Measurements from ENCODE around the gene PARP3.
"Not testable (repeated sequence)": the region's sequence is repeated elsewhere in the genome, so short reads cannot be mapped to it uniquely, and the experiment has no call there.

PARP3 gene

DNA sequence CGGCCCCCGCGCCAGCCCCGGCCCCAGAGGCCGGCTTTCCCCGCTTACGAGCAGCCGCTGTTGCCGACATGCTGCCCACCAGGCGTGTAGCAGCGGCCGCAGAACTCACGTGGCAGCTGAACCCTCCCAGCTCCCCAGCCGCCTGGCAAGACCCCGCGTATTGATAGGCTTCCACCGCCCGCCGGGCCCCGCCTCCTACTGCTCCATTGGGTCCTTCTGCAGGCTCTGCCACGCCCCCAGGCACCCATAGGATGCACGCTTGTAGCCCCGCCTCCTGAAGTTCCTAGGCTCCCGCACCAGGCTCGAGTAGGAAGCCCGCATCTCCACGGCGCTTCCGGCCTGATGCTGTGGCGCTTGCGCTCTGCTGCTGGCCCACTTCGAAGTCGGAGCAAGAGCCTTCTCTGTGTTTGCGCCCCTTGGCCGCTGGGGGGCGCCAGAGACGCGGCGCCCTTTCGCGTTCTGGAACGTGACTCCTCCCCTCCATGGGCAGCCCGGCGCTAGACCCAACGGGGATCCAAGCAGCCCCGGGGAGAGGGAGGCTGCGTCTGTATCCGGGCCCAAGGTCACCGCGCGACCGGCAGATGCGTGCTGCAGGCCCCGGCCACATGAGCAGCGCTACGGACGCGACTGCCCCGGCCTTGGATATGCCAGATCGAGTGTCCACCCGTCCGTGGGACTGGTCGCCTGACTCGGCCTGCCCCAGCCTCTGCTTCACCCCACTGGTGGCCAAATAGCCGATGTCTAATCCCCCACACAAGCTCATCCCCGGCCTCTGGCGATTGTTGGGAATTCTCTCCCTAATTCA, at the start of gene PARP3, which contains the start of gene RRP9:
Gene PARP3 (plus strand): TSS at position 566 of the 805 bp plus-strand sequence. CDS start 993 bp downstream, outside the sequence.
Gene RRP9 (minus strand): TSS at position 107 of the 805 bp plus-strand sequence. CDS start 37 bp downstream, at position 70.
- peak; percentile 100 for DNase-seq

DNA sequence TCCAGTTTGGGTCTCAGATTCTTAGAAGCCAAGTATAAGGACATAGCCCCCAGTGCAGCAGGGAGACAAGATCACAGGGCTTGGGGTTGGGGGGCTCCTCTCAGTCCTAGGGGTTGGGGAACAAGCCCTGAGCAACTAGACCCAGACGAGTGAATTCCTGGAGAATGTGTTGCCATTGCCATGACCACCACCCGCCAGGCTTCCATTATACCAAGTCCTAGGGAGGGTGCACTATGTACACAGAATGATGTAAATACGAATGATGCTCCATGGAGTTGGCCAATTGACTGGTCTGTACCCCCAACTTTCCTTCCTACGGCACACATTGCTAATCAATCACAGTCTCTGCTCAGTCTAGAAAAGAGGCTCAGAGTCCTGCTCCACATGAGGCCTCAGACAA, 47.8 kb upstream of the PARP3 start:
- DNase-seq, result no peak

DNA sequence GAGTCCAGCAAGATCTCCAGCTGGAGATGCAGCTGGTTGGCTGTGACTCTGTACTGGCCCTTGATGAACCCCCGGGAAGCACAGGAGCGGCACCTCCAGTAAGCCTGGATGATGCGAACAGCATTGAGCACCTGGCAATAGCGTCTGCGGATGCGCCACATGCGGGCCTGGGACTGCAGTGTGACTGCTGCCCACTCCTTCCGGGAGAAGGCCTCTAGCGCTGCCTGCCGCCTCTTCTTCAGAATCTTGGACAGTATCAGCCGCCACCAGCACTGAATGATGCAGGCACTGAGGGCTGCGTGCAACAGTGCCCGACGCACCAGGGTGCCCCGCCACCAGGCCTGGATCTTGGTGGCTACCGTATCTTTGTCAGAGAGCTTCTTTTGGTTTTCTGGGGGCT, 47.2 kb upstream of the PARP3 start:
- no peak for DNase-seq

DNA sequence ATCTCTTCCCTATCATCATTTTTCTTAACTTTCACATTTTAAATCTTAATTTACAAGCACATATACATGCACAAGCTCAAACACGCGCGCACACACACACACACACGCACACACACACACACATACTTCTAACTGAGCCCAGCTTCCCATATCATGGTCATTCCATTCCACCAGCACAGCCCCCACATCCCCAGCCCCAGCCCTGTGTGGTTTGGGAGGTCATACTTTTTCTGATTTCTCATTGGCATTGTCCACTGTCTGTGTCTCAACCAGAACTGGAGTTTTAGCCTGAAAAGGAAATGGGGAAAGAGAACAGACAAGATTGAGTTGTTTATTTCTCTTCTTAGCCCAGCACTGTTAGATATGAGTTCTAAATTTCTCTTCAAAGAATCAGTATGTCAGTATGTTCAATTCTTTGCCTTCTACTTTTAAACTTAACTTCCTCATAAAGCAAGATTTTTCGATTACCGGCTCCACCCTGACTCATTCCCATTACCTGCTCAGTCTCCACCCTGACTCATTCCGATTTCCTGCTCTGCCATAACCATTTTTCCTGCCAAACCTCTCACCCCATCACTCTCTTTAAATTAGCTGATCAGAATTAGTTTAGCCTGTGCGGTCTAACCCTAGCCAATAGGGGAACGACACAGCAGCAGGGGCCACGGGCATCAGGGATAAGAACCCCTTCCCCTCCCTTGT, 45.4 kb upstream of the PARP3 start:
- DNase-seq, result no peak

DNA sequence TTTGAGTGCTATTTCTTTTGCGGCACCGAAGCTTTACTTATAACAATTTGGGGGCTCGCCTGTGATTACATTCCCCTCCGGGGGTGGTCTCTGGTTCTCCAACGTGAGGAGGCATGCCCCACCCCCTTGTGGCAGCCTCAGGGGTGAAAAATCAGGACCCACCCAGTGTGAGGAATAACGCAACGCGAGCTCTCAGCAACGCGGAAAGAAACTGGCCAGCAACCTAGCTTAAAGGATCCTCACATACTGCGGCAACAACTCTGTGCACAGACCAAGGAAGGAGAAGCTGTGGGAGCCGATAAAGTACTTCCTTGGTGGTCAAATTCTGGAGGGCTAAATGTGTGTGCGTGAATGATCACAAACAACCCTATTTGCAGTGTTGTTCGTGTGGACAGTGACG, 44.8 kb upstream of the PARP3 start:
- no peak for DNase-seq

DNA sequence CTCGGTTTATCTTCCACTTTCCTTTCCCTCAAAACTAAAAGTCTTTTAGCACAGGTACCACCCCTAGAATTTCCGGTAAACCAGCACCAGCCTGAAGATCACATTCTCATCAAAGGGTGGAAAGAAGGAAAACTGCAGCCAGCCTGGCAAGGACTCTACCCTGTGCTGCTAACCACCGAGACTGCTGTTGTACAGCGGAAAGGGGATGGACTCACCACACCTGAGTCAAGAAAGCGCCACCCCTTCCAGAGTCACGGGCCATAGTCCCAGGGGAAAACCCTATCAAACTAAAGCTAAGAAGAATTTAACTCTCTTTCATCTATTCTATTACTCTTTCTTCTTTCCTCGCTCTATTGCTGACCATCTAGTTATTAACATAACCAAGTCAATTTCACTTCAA, 42.1 kb upstream of the PARP3 start:
- DNase-seq, result not testable (repeated sequence)

DNA sequence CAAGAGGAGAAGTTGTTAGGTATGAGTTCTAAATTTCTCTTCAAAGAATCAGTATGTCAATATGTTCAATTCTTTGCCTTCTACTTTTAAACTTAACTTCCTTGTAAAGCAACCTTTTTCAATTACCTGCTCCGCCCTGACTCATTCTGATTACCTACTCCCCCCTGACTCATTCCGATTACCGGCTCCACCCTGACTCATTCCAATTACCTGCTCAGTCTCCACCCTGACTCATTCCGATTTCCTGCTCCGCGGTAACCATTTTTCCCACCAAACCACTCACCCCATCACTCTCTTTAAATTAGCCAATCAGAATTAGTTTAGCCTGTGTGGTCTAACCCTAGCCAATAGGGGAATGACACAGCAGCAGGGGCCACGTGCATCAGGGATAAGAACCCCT, 39.8 kb upstream of the PARP3 start:
- DNase-seq, result not testable (repeated sequence)

DNA sequence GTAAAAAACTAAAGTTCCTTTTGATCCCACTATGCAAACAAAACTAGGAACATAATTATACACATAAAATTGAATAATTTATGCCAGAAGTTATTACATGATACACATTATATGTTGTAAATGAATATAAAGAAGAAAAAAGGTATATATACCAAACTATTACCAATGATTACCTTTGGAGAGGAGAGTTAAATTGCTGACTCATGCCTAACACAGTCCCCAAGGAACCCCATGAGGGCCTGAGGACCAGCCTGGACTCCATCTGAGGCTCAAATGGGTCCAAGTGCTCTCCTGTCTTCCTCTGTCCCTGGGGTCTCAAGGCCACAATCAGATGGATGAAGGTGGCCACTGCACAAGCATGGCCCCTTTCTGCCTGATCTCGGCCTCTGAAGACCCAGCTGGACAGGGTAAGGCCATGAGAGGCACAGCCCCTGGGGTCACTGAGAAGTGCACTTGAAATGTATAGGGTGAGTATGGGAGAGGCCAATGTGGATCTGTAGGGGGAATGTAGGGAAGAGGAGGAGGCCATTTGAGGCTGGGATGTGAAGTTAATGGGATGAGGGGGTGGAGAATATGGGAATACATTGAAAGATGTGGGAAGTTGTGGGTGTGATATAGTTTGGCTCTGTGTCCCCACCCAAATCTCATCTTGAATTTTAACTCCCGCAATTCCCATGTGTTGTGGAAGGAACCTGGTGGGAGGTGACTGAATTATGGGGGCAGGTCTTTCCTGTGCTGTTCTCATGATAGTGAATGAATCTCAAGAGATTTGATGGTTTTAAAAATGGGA, 37.9 kb upstream of the PARP3 start:
- DNase-seq, result no peak

DNA sequence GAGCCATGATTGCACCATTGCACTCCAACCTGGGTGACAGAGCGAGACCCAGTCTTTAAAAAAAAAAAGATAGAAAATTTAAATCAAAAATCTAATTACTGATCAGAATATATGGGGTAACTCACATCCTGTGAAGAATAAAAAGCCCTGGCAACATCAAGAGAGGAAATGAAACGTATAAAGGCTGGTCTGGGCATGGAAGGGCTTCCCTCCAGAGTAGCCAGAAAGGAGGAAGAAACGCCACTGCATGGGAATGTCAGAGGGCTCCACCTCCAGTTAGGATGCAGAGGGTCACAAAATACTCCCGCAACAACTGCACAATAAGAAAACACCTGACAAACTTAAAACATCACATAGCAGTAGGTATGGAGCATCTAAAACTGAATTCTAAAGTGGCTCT, 34.1 kb upstream of the PARP3 start:
- DNase-seq, result no peak

DNA sequence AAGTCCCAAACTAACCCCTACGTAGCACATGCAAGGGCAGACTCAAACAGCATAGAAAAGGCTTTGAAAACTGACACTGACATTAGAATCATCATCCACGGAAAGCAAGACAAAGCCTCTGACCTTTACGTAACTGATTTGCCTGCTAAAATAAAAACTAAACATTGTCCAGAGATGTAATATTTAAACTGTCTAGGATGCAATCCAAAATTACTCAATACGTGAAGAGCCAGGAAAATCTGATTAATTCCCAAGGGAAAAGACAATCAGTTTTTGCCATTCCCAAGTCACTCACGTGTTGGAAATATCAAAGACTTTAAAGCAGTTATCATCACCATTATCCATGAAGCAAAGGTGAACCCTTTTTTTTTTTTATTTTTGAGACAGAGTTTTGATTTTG, 25.7 kb upstream of the PARP3 start:
- no peak for DNase-seq

DNA sequence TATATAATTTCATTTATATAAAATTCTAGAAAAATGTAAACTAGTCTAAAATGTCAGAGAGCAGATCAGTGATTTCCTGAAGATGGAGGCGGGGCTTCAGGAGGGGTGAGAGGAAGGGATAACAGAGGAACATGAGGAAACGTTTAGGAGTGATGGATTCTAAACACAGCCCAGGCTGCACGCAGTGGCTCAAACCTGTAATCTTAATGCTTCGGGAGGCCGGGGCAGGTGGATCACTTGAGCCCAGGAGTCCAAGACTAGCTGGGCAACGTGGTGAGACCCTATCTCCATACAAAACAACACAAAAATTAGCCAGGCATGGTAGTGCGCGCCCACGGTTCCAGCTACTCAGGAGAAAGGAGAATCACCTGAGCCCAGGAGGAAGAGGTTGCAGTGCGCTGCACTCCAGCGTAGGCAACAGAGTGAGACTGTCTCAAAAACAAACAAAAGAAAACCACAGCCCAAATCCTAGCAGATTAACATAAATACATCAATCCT, 21.0 kb upstream of the PARP3 start:
- no peak for DNase-seq

DNA sequence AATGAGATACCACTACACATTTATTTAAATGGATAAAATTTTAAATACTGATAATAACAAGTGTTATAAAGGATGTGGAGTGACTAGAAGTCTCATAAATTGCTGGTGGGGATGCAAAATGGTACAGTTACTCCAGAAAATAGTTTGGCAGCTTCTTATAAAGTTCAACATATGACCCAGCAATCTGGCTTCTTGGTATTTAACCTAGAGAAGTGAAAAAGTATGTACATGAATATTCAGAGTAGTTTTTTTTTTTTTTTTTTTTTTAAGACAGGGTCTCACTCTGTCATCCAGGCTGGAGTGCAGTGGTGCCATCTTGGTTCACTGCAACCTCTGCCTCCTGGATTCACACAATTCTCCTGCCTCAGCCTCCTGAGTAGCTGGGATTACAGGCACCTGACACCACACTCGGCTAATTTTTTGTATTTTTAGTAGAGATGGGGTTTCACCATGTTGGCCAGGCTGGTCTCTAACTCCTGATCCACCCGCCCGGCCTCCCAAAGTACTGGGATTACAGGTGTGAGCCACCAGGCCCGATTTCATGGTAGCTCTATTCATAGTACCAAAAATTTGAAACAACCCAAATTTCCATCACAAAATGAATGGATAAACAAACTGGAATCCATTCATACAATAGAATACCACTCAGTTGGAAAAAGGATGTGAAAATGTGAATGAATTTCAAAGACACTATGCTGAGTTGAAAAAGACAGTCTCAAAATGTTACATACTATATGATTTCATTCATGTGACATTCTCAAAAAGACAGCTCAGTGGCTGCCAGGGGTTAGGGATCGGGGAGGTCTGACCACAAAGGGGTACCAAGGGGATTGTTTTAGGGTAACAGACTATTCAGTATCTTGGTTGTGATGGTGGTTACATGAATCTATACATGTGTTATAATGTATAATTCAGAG, 14.8 kb upstream of the PARP3 start:
- DNase-seq, result no peak

DNA sequence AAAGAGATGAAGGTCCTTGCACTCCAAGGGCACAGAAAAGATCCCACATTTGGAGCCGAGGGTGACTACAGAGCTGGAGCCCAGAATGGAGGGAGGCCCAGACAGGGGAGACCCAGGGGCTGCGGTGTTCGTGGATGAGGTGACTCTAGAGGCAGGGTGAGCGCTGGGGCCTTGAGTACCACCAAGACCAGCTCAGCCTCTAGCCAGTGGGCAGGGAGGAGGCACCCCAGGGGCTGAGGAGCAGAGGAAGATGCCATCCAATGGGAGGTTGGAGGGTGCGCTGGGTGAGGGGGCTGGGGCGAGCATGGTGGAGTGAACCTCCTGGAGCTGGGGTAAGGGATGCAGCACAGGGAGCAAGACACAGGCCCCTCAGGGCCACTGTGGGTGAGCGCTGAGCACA, 13.7 kb upstream of the PARP3 start:
- no peak for DNase-seq

DNA sequence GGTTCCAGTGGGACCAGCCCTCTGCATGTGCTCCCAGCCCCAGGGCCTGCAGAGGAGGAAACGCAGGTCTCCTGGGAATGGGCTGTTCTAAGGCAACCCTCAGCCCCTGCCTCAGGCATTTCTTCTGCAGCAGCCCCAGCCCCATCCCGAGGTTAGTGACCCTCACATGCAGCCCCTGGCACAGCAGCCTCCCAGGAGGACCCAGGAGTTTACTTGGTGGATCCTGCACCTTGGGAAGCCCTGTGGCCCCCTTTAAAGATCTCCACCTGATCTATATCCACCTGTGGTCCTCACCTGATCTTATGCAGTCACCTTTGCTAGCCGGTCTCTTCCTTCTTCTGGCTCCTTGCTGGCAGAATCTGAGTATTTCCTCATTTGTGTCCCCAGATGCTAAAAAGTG, 13.2 kb upstream of the PARP3 start:
- DNase-seq, result not testable (repeated sequence)

DNA sequence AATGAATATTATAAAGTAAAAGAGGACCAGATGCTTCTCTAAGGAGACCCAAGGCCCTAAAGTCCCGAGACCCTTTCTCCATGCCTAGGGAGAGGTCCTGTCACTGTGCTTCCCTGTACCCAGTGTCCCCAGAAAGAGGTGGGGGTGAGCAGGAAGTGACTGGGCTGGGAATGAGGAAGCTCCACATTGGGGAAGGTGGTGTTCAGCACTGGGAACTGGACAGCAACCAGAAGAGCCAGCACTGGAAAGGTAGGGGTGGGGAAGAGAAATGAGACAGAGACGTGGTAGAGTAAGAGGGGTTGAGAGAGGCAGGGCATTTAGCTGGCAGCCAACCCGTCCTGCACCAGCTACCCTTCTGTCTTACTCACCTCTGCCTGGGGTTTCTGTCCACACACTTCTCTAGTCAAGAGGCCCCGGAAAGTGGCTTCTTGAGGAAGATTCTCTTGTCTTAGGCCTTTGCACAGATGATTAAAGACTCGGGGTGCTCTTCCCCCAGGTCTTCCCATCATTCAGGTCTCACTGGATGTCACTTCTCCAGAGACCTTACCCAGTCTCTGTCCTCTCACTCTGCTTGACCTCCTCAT, 12.7 kb upstream of the PARP3 start:
- peak; percentile 9 for DNase-seq

DNA sequence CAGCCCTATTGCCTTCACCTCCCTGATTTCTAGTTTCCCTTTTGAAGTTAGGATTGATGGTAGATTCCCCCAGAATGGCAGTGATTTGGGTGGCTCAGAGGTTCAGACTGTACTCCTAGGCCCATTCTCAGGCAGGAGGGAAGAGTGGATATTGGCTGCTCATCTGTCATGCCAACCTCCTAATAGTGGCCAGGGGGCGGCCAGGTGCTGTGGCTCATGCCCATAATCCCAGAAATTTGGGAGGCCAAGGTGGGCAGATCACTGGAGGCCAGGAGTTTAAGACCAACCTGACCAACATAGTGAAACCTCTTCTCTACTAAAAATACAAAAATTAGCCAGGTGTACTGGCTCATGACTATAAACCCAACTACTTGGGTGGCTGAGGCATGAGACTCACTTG, 11.7 kb upstream of the PARP3 start:
- no peak for DNase-seq

DNA sequence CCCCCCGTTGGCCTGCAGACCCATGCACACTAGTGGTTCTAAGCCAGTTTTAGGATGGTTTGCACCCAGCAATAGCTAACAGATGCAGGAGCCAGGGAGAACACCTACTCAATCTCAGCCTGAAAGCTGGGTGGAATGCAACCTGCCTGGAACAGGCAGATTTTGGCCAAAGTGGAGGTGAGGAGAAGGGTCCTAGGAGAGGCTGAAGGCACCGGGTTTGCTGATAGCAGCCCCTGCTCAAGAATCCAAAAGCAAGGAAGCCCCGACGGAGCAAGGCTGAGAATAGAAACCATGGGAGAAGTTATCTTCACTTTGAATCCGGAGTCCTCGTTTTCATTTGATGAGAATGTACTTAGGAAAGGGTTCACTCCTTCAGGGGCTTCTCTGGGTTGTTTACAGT, 10.4 kb upstream of the PARP3 start:
- no peak for DNase-seq

DNA sequence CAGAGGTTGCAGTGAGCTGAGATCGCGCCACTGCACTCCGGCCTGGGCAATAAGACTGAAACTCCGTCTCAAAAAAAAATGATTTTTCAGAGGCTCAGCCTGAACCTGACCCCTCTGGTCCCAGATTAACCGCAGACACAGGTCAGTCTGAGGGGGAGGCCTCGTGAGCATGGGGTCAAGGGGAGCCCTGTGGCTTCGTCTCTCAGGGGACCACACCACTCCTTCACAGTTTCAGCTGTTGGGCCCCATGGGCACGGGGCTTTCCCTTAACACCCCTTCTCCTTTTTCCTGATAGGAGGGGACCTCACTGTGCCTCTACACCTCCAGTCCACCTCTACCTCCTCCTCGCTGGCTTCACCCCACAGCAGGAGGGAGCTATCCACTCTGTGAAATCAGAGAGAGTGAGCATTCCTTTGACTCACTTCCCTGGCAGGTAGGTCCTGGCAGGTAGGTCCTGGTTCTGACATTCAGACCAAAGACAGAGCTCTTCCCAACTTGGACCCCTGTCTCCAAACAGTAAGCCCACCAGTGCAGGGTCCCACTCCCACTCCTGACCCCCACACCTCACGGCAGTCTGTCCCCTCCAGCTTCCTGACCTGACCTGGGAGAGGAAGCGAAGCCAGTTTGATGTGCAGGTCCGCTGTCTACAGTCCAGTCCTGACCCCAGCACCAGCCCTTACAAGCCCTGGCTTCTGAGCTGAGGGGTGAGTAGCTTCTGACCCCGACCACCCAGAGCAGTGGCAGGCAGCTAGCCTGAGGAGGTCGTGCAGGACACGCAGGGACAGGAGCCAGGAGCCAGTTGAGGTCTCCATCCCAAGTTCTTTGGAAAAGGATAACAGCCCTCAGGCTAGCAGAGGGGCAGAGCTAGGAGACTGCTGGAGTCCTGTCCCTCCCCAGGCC, 9.4 kb upstream of the PARP3 start:
- no peak for DNase-seq

DNA sequence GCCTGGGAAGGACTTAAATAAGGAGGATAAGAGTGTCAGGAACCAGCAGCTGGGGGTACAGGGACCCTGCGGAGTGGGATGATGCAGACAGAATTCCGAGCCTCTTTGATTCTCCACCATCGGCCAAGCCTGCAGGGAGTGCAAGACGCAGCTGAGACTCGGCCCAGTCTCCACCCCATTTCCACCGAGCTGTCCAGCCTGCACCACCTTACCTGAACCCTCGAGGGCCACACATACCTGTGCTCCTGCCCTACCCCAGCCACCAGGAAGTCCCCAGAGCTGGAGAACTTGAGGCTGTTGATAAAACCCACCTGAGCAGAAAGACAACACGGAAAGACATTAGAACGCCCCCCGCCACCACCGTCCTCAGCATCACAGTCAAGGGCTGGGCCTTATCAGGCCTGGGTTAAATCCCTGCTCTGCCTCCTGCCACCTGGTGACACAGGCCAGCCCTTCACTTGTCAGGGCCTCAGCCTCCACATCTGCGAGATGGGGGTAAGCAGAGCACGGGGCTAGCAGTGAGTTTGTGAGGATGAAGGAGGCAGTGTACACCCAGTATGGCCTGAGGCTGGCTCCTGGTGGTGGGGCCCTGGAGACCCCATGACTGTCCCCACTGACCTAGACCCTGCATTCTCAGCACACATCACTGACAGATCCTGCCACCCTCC, 8.6 kb upstream of the PARP3 start:
- DNase-seq, result no peak

Data from inflammatory macrophage treated with lipopolysaccharide for 4 hours (primary cell).